Stimulated activated CD8-positive, alpha-beta memory T cell treated with anti-CD3 and anti-CD28 coated beads, Interleukin-7, amount 100 ng/mL, for 1 hour (primary cell): ENCODE measurements around the gene PTGES2.

Source experiments
- DNase-seq, 2 donors: peaks; one replicate each; pipeline ENCODE4 v3.0.0-alpha.2; 2020; ENCODE audit warnings: low read depth in 2 of 2

PTGES2 gene

DNA sequence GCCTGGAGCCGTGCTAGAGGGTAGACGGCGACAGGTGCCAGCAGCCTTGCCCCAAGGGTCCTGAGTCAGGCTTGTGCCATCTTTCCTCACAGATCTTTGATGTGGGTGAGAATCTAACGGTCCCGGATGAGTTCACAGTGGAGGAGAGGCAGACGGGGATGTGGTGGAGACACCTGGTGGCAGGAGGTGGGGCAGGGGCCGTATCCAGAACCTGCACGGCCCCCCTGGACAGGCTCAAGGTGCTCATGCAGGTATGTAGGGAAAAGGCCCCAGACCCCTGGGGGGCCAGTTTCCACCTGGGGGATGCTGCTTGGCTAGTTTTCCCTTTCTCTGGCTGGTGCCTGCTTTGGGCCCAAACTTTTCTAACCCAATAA is 24.0 kb downstream of the PTGES2 start:
- DNase-seq = no peak

DNA sequence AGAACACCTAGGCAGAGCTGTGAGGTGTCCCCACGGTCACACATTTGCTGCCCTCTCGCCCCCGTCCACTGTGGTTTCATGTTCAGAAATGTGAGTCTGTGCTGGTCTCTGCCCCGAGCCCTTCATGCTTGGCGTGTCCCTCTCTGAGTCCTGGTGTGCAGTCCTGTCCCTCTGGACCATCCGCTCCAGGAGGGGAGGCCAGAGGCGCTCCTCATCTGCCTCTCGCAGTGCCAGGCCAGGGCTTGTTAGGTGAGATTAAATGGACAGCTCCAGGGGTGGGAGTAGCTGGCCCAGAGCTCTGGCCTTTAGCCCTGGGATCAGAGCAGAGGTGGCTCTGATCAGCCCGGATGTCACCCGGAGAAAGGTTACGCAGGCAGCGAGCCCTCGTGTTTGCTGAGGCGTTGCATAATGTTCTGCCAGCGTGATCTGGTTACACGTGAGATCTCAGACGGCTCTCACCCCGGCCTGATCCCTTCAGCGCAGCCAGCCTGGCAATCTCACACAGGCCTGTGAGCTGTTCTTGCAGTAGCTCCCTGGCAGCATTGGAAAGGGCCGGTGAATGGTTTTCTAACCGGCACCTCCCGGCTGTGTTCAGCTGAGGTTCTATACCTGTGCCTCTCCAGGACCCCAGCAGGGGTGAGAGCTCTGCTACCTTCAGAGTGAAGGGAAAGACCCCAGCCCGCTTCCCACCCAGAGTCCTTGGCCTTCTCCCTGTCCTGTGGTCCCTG is 24.5 kb downstream of the PTGES2 start:
- DNase-seq = no peak

DNA sequence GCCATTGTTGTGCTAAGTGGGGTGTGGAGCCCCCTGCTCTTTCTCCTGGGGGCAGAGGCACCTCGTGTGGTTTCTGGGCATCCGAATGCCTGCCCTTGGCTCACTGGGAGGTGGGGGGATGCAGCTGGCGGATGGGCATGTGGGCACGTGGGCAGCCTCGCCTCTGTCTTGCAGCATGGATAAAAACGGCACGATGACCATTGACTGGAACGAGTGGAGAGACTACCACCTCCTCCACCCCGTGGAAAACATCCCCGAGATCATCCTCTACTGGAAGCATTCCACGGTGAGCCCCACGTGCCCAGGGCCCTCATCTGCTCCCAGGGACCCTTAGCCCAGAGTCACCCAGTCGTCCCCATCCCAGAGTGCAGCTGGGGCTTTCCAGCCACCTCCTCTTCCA is 25.3 kb downstream of the PTGES2 start:
- DNase-seq = no peak

DNA sequence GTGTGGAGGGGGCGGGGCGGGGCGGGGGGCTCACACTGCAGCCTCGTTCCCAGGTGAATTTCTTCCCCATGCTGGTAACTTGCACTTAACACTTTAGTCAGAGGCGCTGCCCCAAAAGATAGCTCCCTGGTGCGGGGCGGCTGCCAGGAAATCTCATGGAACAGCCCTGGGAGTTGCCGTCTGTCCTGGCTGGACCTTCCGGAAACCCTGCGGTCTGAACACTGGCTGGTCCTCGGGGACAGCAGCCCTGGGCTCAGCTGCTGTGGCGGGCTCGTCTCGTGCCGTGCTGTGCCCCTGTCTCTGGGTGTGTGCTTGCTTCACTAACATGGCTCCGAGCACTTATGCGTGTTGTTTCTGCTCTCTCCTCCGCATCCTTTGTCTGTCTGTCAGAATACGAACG is 25.8 kb downstream of the PTGES2 start:
- DNase-seq = no peak

DNA sequence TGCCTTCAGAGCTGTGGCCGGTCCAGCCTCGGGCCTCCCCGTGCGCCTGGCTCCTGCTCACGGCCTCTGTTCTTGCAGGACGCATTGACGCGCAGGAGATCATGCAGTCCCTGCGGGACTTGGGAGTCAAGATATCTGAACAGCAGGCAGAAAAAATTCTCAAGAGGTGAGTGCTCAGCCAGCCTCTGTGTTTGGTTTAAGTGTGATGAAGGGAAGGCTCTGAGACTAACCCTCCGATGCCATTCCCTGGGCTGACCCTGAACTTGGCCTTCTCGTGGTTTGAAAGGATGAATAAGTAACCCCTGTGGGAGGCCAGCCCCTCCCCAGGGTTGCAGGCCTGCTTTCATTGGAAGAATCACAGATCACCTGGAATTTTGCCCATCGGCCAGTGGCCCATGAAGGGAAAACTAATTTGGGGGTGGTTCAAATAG is 26.3 kb downstream of the PTGES2 start:
- no peak for DNase-seq

DNA sequence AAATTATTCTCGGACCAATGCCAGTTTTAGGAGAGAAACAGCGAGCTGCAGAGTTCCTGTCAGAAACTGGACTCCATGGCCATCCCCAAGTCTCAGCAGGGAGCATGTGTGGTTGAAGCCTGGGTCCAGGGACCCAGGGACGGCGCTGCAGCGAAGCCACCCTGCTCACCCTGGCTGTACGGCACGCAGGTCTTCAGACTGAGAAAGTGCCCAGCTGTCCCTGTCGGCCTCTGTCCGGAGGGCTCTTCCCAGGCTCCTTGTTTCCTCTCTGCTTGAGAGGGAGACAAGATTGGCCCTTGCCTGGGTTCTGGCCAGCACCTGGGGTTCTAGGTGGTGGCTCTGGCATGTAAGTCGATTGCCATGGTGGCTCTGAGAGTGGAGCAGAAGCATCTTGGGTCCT is 26.9 kb downstream of the PTGES2 start:
- DNase-seq = no peak

DNA sequence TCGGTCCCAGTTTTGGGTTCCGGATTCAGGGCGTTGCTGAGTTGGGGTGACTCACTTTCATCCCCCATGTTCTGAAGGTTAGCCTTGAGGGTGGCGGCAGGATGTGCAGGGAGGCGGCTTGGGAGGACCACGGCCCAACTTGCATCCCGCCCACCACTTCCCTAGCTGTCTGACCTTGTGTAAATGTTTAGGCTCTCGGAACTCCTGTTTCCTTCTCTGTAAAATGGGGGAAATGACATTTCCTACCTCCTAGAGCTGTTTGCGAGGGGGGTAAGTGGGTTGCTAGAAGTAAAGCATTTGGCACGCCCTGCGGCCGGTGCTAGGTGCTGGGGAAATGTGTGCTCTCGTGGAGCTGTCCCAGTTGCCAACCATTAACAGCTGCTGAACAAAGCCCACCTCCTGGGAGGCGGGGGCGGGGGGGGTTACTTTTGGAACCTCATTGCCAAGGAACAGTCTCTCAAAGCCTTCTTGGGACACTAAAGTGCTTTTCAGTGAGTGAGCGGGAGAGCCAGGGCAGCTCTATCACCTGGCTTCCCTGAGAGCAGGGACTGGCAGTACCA is 27.5 kb downstream of the PTGES2 start:
- DNase-seq = no peak

DNA sequence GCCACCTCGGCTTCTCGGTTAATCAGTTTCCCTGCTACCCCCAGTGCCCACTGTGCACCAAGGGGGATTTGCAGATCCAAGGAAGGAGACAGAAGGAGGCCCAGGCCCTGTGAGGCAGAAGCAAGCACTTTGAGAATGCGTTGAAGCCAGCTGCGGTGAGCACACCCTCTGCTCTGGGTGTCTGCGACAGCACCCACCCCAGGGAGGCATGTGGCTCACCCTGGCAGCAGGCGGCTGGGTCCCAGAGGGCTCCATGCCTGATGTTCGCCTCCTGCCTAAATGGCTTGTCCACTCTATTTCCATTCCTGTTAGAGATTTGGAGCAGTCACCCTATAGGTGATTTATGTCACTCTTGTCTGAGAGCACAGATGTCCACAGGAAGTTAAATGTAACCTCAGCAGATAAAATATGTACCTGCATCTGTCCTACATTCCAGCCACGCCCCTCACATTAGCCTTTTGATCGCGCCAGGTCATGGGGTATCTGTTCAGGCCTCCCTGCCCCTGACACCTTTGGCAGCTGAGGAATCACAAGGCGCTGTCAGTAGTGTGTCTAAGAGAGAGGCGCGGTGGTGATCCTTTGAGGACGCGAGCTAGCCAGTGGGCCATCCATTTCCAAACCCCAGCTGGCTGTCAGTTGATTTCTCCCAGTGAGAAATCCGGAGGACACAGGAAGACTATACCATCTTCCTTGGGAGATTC is 28.1 kb downstream of the PTGES2 start:
- DNase-seq = no peak

DNA sequence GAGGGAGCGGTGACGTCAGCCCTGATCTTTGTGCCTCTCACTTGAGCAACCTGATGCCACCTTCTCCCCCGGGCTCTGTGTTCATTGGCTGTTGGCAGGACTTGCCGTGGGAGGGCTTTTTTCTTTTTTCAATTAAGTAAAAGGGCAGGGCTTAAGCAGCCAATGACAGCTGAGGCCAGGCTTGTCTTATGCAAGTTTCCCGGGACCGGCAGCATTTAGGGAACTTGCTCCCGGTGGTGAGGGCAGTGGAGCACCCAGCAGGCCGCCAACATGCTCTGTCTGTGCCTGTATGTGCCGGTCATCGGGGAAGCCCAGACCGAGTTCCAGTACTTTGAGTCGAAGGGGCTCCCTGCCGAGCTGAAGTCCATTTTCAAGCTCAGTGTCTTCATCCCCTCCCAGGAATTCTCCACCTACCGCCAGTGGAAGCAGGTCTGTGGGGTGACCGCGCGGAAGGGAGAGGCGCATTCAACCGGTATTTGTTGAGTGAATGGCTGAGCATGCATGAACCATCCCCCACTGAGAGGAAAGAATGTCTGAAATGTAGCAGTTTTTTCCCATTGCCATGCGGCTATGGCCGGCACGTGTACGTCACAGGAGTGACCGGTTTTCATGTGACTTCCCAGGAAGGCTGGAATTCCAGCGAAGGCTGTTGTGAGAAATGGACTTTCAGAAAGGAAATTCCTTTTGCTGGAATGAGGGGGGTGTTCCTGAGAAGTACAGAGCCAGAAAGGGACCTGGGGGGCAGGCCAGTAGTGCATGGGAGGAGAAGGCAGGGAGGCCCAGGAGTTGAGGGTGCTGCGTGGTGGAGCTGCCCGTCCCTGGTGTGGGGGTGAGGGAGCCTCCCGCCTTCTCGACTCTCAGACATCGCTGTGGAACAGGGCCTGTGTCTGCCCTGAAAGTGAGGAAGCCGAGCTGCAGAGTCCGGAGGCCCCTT is 29.0 kb downstream of the PTGES2 start:
- peak in 1 of 2 donors; percentile 19 for DNase-seq

DNA sequence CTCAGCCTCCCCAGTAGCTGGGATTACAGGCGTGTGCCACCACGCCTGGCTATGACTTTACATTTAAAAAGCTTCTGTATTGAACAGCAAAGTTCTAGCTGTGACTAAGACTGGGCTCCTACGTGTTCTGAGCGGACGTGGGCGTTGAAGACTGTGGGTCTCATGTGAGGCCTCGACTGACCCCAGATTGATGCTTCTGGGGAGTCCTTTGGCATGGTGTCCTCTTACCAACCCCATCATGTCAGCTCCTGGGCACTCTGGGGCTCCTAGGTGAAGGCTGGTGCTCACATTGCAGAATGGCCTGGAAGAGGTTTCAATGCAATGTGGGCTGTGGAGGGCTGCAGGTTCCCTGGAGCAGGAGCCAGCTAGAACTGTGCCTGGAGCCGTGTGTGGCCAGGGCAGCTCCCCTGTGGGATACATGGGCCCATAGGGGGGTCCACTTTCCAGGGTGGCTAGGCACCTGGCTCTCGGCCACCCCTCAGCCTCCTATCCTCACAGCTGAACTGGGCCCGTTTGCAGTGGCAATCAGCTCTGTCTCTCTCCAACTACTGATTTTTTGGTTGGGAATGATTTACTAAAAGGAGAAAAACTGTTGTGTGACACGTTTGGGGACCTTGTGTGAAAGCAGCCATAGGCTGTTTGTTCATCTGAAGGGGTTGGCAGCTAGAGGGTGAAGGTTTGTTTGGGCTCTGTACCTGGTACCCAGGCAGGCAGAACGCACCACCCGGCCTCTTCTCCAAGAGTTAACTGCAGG is 29.8 kb downstream of the PTGES2 start:
- DNase-seq = no peak

DNA sequence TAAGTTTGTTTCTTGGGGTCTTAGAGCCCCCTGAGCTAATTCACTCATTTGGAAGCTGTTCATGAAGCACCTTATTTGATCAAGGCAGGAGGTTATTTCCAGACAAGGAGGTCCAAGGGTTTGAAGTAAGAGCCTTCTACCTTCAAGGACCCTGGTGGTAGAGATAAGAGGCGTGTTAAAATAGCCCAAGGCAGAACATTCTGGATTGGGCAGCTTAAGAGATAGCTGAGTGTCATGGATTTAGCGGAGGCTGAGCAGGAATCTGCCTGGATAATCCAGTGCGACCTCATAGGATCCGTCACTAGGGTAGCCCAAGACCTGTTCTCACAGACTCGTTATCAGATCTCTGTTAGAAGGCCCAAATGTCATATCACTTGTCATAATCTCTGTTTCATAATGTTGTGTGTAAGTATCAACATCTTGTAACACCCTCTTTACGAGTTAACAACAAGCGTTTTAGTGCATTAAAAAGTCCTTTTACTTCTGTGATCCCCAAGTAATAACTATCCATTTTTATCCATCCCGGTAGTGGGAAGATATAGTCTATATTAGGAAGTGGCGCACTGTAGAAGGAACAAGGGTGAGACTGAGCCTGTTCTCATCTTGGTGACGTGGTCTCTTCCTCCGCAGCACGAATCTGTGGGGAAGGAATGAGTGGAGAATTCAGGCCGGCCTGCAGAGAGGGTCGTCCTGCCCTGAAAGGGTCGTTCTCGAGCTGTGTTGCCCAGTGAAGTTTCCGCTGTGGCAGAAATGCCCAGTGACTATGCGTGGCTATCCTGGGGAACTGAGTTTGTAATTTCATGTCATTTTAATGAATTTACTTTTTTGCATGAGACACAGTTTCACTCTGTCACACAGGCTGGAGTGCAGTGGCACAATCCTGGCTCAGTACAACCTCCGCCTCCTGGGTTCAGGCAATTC is 30.7 kb downstream of the PTGES2 start:
- no peak for DNase-seq

DNA sequence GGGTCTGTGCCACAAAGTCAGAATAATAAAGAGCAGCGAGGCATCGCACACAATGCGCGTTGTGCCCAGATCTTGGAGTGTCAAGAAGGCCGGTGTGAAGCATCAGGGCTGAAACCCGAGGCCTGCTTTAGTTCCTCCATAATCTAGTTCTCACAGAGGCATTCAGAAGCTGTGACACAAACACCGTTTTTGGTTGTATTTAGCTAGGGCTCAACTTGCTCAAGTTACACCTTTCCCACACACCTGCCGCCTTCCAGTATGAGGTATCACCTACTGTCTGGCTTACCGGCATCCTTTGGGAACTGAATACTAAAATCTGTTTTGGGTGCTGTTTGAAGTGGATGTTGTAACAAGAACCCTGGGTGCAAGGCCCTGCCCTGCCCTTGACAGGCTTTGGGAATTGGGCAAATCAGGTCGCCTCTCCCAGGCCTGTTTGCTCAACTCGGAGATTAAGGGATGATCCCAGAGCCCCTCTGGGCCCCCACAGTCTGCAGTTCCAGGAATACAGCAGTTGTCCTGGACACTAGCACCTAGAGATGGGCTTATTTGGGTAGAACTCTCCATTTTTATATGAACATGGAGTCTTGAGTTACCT is 32.5 kb downstream of the PTGES2 start:
- no peak for DNase-seq

DNA sequence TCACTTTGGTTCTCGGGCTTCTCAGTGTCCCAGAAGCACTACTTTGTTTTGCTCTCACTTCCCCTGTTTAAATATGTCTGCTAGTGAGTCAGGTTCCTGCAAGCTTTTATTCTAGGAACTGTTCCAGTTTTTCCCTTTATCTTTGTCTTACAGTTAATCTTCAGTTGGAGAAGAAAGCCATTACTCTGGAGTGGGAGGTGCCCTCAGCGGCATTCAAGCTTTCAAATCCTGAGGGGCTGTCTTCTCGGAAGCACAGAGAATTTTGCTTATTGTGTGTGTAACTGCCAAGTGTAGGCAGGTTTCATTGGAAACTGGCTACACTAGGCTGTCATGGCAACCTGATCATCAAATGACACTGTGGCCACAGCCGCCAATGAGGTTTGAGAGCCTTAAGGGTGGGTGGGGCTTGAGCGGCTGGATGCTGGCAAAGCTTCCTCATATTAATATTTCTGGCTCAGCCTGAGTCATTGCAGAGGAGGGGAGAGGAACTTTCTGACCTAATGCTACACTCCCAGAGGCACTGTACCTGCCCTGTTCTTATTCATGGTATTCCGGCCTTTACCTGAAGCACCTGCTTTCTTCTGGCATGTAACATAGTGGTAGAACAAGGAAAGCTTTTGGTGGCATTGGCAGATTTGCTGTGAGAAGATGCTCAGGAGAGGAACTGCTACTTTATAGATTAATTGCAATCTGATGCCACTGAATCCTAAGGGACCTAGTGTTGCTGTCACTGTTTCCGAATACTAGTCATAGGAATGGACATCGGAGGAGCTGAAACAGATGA is 33.2 kb downstream of the PTGES2 start:
- peak in 1 of 2 donors; percentile 27 for DNase-seq

DNA sequence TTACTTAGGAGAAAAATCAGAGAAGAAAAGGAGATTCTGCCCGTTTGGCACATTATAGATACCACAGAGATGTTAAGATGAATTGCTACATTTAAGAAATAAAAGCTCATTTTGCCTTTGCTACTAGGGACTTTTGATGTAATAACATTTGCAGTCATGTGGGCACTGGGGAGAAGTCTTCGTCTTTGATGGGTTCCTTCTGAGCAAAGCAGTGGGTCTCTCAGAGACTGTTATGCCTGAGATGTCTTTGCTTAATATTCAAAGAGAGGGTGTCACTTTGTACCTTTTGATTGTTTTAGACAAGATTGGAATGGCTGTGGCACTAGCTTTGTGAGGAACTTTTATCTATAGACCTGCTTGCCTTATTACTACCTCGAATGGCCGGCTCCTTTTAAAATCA is 34.5 kb downstream of the PTGES2 start:
- DNase-seq = no peak

DNA sequence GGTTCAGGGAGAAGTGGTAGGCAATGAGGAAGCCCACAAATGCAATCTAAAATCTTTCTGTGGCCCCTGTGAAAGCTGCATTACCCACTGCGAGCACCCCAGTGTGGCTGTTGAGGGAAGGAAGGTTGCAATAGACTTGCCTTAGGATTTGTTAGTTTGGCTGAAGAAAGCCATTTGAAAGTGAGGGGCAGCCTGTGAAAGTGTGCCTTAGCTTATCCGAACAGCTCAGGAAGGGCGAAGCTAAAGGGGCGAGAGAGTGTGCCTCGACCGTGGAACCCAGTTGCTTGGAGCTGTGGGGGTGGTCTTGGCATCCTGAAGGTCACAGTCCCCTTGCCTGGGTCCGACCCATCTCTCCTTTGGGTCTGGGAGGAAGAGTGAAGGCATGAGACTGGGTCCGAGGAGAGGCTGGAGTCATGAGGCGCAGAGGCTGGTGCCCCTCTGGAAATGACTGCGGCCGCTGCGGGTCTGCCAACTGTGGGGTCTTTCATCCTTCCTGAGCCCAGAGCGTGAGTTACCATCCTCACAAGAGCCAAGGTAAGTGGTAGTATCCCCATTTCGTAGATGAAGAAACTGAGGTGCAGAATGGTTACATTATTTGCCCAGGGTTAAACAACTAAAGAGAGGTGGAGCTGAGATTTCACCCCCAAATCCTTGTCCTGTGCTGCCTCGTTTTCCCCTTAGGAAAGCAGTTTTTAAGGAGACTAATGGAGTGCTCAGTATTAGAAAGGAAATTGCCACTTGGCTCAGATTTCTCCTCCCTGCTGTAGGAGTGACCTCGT is 35.1 kb downstream of the PTGES2 start:
- no peak for DNase-seq

DNA sequence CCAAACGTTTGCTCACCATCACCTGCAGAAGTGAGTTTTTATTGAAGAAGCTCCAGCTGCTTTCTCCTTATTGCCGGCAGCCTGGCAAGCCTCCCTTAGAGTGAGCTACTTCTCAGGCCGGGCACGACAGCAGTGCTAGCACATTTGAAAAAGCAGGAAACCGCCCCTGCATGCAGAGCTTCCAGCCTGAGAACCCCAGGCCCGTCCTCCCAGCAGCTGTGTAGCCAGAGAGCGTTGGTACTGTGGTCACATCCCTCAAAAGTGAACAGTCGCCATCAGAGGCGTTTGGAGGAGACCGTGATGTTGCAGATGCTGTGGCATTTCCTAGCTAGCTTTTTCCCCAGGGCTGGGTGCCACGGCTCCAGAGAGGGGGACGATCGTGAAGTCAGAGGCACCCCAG is 36.0 kb downstream of the PTGES2 start:
- DNase-seq = no peak

DNA sequence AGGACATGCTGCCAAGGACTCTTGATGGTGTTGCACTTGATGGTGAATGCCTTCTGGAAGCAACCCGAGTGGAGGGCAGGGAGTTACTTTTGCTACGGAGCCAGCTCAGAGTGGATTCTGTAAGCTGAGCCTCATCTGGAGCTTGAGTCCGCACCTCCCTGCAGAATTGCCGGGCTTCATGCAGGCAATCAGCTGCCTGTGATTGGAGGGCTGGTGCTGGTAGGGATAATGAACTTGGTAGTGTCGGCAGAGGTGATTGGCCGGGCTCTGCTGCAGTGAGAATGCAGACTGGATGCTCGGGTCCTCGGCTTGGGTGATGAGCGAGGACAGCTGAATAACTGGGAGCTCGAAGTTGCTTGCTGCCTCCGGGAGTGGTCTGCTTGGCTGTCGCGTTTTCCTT is 36.4 kb downstream of the PTGES2 start:
- DNase-seq = no peak

DNA sequence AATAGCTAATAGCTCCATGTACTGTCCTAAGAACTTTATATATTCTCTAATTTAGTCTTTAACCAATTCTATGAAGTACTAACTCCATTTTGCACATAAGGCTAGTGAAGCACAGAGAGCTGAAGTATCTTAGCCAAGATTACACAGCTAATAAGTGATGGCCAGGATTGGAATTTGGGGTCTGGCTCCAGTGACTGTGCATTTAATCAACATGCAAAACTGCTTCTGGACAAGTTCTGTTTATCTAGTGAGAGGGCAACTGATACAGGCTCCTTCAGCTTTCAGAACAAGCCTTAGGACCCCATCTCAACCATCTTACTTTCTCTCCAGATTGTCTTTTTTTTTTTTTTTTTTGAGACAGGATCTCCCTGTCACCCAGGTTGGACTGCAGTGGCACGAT is 38.2 kb downstream of the PTGES2 start:
- no peak for DNase-seq
